Stomach (tissue), 9 donors: ENCODE measurements around the gene GAB1. TPM values are rescaled to one million over a fixed set of nuclear protein-coding genes. Genes with fewer than 3 reads are reported as not detected.
A peak's percentile ranks its signal among the peaks of the same experiment; 100 is the strongest.

ENCODE experiments used
- DNase-seq, 2 donors: peaks; one replicate each; pipeline versions ENCODE4 v3.0.0 to v3.0.0-alpha.2; 2013 to 2019
- H3K27ac ChIP-seq, 5 donors: fragments of 200-600 bp in 4 of 5; sonication (generic) in 4 of 5; one replicate each; pipeline ENCODE4 v1.5.1; 2013 to 2019; ENCODE audit warnings: mild to moderate bottlenecking in 1 of 5, moderate library complexity in 1 of 5
- H3K27me3 ChIP-seq, 3 donors: fragments of 200-600 bp; sonication (generic); one replicate each; pipeline ENCODE4 v1.5.1; 2017 to 2019; ENCODE audit warnings: mixed run types in 1 of 3
- H3K36me3 ChIP-seq, 4 donors: fragments of 200-600 bp; sonication (generic); 1 replicate in 3 of 4; 2 replicates in 1 of 4; pipeline ENCODE4 v1.5.1; 2016 to 2019
- H3K4me1 ChIP-seq, 4 donors: fragments of 200-600 bp; sonication (generic); one replicate each; pipeline ENCODE4 v1.5.1; 2016 to 2019
- H3K4me3 ChIP-seq, 4 donors: fragments of 200-600 bp; sonication (generic) in 3 of 4; one replicate each; pipeline ENCODE4 v1.5.1; 2016 to 2019; ENCODE audit warnings: mild to moderate bottlenecking in 1 of 4
- H3K9me3 ChIP-seq, 4 donors: fragments of 200-600 bp; sonication (generic); one replicate each; pipeline ENCODE4 v1.5.1; 2016 to 2019
- CTCF ChIP-seq, 7 experiments: fragments of 450-650 bp in 4 of 7; fragments of 200-600 bp in 3 of 7; sonication (generic) in 3 of 7; IDR thresholded peaks; one replicate each; pipeline ENCODE4 v1.5.1; 2016 to 2019; ENCODE audit warnings: antibody characterized with exemption in 7 of 7, control low read depth in 2 of 7, mild to moderate bottlenecking in 1 of 7
- EP300 ChIP-seq: sonication (generic); formaldehyde crosslinking; IDR thresholded peaks from one replicate; pipeline ENCODE4 v1.6.1; 2017; ENCODE audit warnings: antibody characterized with exemption
- POLR2A ChIP-seq, 4 donors: fragments of 450-650 bp; IDR thresholded peaks; one replicate each; pipeline ENCODE4 v1.6.1; 2016; ENCODE audit warnings: antibody characterized with exemption in 4 of 4, control low read depth in 2 of 4, mild to moderate bottlenecking in 1 of 4, moderate library complexity in 1 of 4
- POLR2AphosphoS5 ChIP-seq, 3 donors: sonication (generic); formaldehyde crosslinking; IDR thresholded peaks; one replicate each; pipeline ENCODE4 v1.6.1; 2016; ENCODE audit warnings: antibody characterized with exemption in 3 of 3
- WGBS, 5 donors: extraction: QIAGEN DNeasy Blood & Tissue Kit in 3 of 5; methylation state at CpG; one replicate each; pipeline versions ENCODE4 v1.1.5 to v1.1.7; 2013 to 2018; 5-methylcytosine and 5-hydroxymethylcytosine counted together
- intact Hi-C: fragments of 100-400 bp; cut with DNase I; formaldehyde crosslinking; loops from one replicate; pipeline ENCODE4 v1.15.1; 2023; ENCODE audit warnings: low total_unique reads
- polyA plus RNA-seq, 3 donors: library from polyadenylated mRNA; stranded (reverse); fragments of 200-250 nt; gene quantifications; one replicate each; pipeline ENCODE4 v1.2.3, GENCODE V29; 2013
- total RNA-seq, 5 donors: library from RNA; depleted of rRNA; stranded (reverse); fragments of >200 nt; gene quantifications; one replicate each; pipeline versions ENCODE4 v1.1.0 to v1.2.3, GENCODE V29; 2014 to 2016
- donor health status: healthy with polysubstance abuse.
- donor health status: Bipolar disorder and iron deficiency.
- donor health status: healthy.

The GAB1 gene
- total and polyA plus RNA-seq, 8 donors = 3.2 to 101 (median 29.0) TPM

DNA sequence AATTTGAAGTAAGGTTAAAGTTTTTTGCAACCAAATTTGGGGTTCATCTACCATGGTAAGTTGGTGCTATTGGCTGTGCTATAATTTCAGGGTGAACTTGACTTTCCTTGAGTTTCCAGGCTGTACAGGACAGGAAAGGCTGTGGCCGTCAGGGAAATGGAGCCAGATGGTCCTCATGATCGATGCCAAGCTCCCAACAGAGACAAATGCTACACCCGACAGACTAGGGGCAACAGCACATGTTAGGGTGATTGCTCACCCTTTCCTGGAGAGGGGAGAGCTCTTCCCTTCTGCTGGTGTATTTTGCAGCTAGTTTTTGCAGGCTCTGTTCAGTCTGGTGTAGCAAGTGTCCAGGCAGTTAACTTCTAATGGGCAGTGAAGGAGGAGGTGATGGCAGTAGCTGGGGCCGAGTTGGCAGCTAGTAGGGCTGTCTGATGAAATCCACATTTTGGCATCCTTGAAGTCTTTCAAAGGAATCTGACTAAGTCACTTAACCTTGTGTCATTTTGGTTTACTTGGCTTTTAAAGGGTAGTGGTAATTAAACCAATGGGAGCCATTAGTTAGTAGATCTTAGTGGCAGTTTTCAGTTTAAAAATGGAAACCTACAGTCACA lies 47.8 kb downstream of the GAB1 start:
- Histone ChIP-seq H3K36me3 (no peaks in the 10 kb centered on the region), H3K27me3 (no peaks in the 10 kb centered on the region), H3K4me3 (no peak overlapping the region), H3K27ac (peak overlapping the region in 3 of 5 donors; percentile 6 to 82 (median 42)), H3K4me1 (peaks cover 32 to 95% (median 69%) of the 10 kb centered on the region in 4 donors), H3K9me3 (no peaks in the 10 kb centered on the region)
- TF ChIP-seq POLR2A (IDR thresholded peaks at IDR 0.05) = no peak
- peak in 1 of 3 donors; percentile 18 for TF ChIP-seq POLR2AphosphoS5 (IDR thresholded peaks at IDR 0.05)
- no peak for DNase-seq
- intact Hi-C loops = no loop called here
- 64 to 84% (median 70%) methylated on average over 4 of the region's 4 CpGs for WGBS, 5 donors

DNA sequence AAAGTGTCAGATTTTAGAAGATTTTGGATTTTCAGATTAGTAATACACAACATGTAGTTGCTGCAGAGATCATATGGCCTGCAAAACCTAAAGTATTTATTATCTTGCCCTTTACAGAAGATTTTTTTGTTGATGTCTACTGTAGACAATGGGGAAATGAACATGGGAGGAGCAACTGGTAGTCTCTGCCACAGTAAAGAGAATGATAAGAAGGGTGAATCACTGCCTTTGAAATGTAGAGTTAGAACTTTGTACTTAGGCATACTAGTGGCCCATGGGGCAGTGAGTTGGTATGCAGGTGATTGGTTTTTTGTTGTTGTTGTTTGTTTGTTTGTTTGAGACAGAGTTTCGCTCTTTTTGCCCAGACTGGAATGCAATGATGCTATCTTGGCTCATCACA lies 50.1 kb downstream of the GAB1 start:
- no peak for DNase-seq
- Histone ChIP-seq H3K36me3 (no peaks in the 10 kb centered on the region), H3K4me3 (no peak overlapping the region), H3K27ac (no peak overlapping the region), H3K9me3 (no peaks in the 10 kb centered on the region), H3K27me3 (no peaks in the 10 kb centered on the region), H3K4me1 (peaks cover 36 to 95% (median 64%) of the 10 kb centered on the region in 4 donors)
- no peak for TF ChIP-seq POLR2AphosphoS5 (IDR thresholded peaks at IDR 0.05)
- intact Hi-C loops = no loop called here
- WGBS, 5 donors = 79 to 100% (median 89%) methylated on average over 1 of the region's 1 CpG

DNA sequence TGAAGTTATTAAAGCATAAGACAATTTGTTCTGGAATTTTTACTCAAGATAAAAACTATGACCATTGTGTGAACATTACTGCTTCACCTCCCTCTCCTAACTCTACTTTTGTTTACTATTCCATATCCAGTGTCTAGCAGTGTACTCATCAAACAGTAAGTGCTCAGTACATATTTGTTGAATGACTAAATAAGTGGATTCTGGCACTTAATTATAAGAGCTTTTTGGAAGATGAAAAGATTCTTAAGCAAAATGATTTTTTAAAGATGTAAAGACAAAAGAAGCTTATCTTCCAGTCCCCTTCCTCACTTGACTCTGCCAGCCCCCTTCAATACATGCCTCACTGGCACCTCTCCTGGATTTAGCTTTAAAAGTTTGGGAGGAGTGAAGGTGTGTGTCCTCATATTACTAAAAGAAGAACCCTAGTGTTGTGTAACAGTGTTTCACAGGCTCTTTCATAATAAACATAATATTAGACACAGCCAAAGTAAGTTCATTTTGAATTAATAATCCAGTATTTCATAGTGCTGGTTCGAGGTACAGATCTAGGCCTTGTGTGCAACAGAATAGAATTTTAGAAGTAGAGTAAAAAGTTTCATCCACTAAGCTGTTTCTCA lies 53.0 kb downstream of the GAB1 start:
- no peak overlapping the region for H3K4me3 ChIP-seq
- WGBS, 5 donors = 64 to 92% (median 76%) methylated on average over 1 of the region's 1 CpG
- no peaks in the 10 kb centered on the region for H3K27me3 ChIP-seq
- peaks cover 22 to 95% (median 60%) of the 10 kb centered on the region in 4 donors for H3K4me1 ChIP-seq
- intact Hi-C loops = loop anchor here (10.0 kb wide), 1 partner anchor 45 kb away; no protein-coding TSS in a partner anchor
- peak overlapping the region in 4 of 5 donors; percentile 30 to 64 (median 48) for H3K27ac ChIP-seq
- H3K36me3 ChIP-seq = no peaks in the 10 kb centered on the region
- H3K9me3 ChIP-seq = no peaks in the 10 kb centered on the region
- no peak for DNase-seq
- TF ChIP-seq POLR2A (IDR thresholded peaks at IDR 0.05) (no peak), CTCF (IDR thresholded peaks at IDR 0.05) (no peak), EP300 (no peak), POLR2AphosphoS5 (IDR thresholded peaks at IDR 0.05) (no peak)

- Histone ChIP-seq H3K4me1 (peaks cover 22 to 85% (median 55%) of the 10 kb centered on the region in 4 donors), H3K27me3 (no peaks in the 10 kb centered on the region), H3K4me3 (no peak overlapping the region), H3K9me3 (no peaks in the 10 kb centered on the region), H3K27ac (peak overlapping the region in 2 of 5 donors; percentile 30 to 64), H3K36me3 (no peaks in the 10 kb centered on the region)
- DNase-seq = no peak
- intact Hi-C loops = loop anchor here (10.0 kb wide), 1 partner anchor 46 kb away; no protein-coding TSS in a partner anchor
- TF ChIP-seq POLR2AphosphoS5 (IDR thresholded peaks at IDR 0.05) (no peak), POLR2A (IDR thresholded peaks at IDR 0.05) (no peak), CTCF (IDR thresholded peaks at IDR 0.05) (no peak), EP300 (no peak)
- WGBS, 5 donors = 83 to 97% (median 93%) methylated on average over 3 of the region's 3 CpGs
These were observed 54.1 kb downstream of the GAB1 start for GRCh38 chr4:143390764-143391163.

GRCh38 chr4:143391261-143391660 lies 54.6 kb downstream of the GAB1 start:
- Histone ChIP-seq H3K27me3 (no peaks in the 10 kb centered on the region), H3K9me3 (no peaks in the 10 kb centered on the region), H3K27ac (peak overlapping the region in 1 of 5 donors; percentile 30), H3K4me3 (no peak overlapping the region), H3K4me1 (peaks cover 22 to 84% (median 55%) of the 10 kb centered on the region in 4 donors), H3K36me3 (no peaks in the 10 kb centered on the region)
- TF ChIP-seq CTCF (IDR thresholded peaks at IDR 0.05) (no peak), POLR2AphosphoS5 (IDR thresholded peaks at IDR 0.05) (no peak), EP300 (no peak), POLR2A (IDR thresholded peaks at IDR 0.05) (no peak)
- no peak for DNase-seq
- 78 to 85% (median 79%) methylated on average over 3 of the region's 3 CpGs for WGBS, 5 donors
- intact Hi-C loops = loop anchor here (10.0 kb wide), 1 partner anchor 46 kb away; no protein-coding TSS in a partner anchor
